ENCODE measurements around the gene TNIK.
"Not testable (repeated sequence)": the region's sequence is repeated elsewhere in the genome, so short reads cannot be mapped to it uniquely, and the experiment has no call there.

Gene TNIK

DNA sequence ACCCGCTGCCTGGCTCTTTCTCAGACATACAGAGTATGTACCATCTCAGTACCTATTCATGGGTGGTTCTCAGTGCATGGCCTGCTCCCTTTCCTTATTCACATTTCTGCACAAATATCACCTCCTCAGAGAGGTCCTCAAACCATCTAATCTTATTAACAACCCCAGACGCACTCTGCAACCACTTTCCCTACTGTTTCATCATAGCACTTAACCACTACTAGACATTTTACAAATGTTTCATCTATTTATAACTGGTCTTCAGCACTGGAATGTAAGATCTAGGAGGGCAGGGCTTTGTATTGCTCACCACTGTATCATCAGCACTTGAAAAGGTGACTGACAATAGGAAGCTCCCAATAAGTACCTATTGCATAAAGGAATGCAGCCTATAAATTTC is 45.1 kb downstream of the TNIK start:
- DNase-seq: no peak

DNA sequence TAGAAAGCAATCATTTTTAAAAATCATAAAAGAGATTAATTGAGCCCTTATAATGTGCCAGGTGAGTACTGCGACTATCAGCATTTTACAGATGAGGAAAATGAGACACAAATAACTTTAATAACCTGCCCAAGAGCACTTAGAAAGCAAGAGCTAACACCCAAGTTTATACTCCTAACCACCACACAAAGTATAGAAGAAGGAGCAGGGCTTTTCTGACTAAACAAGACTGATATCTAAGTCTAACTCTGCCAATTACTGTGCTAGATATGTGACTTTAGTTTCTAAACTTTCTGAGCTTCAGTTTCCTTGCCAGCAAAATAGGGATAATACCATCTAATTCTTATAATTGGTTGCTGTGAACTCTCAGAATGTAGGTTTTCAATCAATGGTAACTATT is 47.7 kb downstream of the TNIK start:
- DNase-seq: no peak

- DNase-seq: no peak
Measured at GRCh38 chr3:171412054-171412453, 48.2 kb downstream of the TNIK start.

DNA sequence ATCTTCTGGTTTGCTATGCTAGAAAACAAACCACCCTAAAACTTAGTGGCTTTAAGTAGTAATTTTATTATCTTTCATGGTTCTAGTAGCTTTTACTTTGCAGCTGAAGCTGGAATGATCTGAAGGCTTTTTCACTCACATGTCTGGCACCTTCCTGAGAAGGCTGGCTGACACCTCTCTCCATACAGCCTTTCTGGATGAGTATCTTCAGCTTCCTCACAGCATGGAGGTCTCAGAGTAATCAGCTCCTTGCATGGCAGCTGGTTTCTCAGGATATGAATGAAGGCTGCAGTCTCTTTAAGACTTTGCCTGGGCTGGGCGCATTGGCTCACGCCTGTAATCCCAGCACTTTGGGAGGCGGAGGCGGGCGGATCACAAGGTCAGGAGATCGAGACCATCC is 50.0 kb downstream of the TNIK start:
- no peak for DNase-seq

GRCh38 chr3:171407759-171408158 is 52.4 kb downstream of the TNIK start:
- no peak for DNase-seq

DNA sequence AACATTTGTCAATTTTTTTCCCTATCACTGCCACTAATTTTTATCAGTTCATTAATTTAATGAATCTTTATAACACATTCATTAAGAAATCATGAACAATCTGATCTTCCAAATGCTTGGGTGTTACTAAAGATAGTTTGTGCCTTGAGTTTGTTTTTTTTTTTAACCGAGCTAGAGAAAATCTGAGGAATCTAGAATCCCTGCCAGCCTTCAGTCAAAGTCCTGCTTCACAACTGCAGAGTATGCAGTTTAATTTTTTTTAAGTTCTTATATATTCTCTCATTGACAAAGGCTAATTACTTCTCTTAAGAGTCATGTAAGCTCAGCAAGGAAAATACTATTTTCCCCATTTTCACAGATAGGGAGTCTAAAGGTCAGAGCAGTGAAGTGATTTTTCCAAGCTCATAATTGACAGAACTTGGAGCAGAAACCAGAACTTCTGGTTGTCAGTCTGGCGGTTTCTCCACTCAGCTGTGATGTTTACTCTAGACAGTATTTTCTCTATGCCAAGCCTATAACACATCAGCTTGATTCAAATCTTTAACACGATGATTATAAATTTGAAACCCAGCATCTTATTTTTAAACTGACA is 55.7 kb downstream of the TNIK start:
- DNase-seq: no peak

DNA sequence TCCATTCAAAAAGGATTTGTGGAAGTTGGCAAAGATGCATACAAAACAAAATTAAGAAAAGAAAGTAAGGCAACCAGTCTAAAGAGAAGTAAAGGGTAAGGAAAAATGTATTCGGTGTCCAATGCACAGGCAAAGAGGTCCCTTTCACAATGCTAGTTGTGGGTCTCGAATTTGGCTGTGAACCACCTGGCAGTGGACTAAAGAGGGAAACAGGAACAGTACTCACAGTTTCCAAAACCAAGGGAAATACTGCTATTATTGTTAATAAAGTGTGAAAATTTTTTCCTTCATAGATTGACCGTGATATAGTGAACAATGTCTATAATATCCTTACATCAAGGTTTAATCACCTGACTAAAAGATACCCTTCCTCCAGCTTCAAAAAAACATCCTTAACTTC is 57.9 kb downstream of the TNIK start:
- DNase-seq: no peak

DNA sequence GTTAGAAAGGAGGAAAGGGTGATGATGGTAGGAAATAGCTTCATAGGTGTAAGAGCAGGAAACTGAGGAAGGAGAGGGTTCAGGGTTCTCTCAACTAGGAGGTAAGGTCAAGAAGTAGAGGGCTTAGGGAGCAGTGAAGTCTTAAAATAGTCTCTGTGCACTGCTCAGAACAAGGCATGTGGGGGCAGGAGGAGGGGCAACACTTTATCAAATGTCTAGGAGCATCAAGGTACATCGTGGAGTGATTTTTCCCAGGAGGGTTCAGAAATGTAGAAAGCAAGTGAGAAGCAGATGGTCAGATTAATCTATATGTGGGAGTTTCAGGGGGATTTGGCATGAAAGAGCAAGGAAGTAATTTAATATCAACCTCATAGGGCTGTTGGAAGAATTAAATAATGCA is 58.8 kb downstream of the TNIK start:
- no peak for DNase-seq

GRCh38 chr3:171399842-171400241 is 60.4 kb downstream of the TNIK start:
- DNase-seq: no peak

GRCh38 chr3:171398343-171398742 is 61.9 kb downstream of the TNIK start:
- no peak for DNase-seq

DNA sequence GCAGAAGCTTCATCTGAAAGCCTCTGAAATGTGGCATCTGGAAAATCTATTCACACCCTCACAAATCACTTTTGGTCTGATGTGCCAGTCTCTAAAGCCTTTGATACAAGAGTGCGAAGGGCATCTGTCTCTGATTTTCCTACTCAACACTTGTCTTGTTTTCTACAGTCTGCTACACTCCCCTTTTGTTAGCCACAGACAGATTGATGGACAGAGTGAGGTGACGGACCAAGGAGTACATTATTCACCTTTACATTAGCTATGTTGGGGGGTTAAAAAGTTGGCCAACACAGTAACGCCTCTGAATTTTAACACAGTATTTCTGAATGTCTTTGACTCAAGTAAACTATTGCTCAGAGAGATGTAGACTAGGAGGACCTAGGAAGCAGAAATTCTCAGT is 63.1 kb downstream of the TNIK start:
- no peak for DNase-seq

- no peak for DNase-seq
Measured at GRCh38 chr3:171396048-171396447, 64.2 kb downstream of the TNIK start.

- peak; percentile 88 for DNase-seq
Measured at GRCh38 chr3:171393032-171393744, 67.0 kb downstream of the TNIK start.

DNA sequence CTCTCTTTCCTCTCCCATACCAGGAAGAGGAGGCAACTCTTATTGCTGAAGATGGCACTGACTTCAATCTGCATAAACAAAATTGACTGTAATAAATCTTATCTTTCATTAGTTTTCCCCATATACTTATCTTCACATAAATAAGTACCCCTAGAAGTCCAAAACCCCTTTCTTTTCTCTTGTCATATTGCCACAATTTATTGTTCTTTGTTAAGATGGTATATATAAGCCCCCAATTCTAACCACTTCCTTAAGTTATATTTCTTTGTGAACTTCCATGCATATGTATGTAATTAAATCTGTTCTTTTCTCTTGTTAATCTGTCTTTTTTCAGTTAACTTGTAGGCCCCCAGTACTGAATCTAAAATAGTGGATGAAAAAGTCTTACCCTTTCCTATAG is 68.8 kb downstream of the TNIK start:
- no peak for DNase-seq

DNA sequence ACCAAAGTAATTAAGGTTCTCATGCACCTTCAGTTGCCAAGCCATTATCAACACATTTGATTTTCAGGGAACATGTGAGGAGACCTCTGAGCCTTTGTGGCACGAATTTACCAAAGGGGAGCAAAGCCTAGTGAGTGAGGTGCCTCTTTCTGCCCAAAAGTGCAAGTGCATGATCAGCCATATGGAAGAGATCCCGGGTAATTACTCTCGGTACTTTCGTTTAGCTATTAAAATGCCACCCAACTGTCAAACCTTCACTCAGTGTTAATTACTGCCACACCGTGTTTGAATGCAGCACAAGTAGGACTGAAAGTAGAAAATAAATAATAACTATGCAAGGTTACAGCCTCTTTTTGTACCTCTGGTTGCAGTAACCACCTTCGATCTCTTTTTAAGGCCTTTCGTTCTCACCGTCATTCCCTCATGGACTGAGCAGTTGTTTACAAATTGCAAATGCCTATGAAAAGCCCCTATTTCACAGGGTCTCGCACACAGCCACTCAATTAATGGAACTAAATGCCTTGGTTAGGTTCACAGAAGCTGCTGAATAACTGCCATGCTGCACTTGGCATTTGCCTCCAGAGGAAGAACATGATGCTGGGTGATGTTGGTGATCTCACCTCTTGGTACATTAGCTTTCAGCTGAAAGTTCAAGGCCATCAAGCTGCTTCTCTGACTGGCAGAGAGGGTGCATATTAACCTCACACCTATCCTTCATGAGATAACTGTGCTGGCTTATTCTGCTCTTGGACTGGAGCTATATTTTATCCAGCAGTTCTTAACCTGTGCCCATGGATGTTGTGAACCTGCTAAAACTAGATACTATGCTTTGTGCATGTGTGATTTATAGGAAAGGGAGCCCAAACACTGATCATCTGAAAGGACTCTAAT is 69.9 kb downstream of the TNIK start:
- no peak for DNase-seq

DNA sequence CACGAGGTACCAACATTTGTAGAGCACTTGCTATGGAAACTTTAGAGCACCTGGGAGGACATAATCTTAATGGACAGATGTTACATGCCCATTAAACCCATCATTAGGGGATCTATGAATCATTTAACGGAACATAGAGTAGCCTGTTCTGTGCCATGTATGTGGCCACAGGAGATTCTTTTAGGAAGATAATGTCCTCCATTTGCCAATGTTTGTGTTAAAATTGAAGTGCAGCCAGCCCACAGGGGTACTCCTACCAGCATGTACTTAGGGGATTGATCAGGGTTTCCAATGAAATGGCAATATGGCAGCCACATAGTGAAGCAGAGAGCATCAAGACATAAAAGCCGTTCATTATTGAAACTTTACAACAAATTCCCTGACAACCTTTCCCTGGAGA is 70.7 kb downstream of the TNIK start:
- DNase-seq: no peak

DNA sequence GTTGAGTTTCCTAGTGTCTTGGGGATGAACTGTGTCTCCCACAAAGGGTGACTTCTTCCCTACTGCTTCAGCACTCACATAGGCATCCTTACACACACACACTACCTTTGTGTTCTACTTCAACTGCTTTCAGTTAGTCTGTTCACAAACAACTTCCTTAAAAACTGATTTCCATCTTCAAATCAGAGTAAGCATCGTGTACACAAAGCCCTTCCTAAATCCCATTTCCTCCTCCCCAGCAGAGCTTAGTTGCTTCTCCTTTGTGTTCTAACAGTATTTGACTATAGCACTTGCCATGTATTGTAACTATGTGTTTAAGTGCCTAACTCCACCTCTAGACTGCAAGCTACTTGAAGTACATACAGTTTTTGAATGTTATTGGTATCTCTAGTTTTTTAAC is 71.7 kb downstream of the TNIK start:
- DNase-seq: no peak

- no peak for DNase-seq
Measured at GRCh38 chr3:171387062-171387461, 73.1 kb downstream of the TNIK start.

- no peak for DNase-seq
Measured at GRCh38 chr3:171385086-171385485, 75.1 kb downstream of the TNIK start.

- no peak for DNase-seq
Measured at GRCh38 chr3:171384101-171384891, 75.9 kb downstream of the TNIK start.

GRCh38 chr3:171383206-171384018 is 76.8 kb downstream of the TNIK start:
- DNase-seq: no peak

- not testable (repeated sequence) for DNase-seq
Measured at GRCh38 chr3:171382347-171382746, 77.9 kb downstream of the TNIK start.

All from NCI-H1105 treated with DMSO at 0.1 percent for 48 hours (cell line).